OCI-LY7 (cell line): ENCODE data around the gene PEG3. TPM values are rescaled to one million over a fixed set of nuclear protein-coding genes. Genes with fewer than 3 reads are reported as not detected.

Source experiments
- BruUV-seq: library from RNA; stranded (reverse); fragments of 400-500 nt; replicated peaks from 2 replicates; lab custom pipeline; 2021; lab: Mats Ljungman, UMichigan
- CTCF ChIA-PET: fragments of 300-600 bp; sonication (Branson Sonifier 250); formaldehyde crosslinking; loops from one replicate; lab custom pipeline; 2022; ENCODE audit warnings: antibody characterized with exemption; ENCODE audit not compliant: unreplicated experiment; lab: Charles Lee
- POLR2A ChIA-PET: fragments of 300-600 bp; sonication (Branson Sonifier 250); formaldehyde crosslinking; loops from one replicate; lab custom pipeline; 2022; ENCODE audit warnings: antibody characterized with exemption; lab: Charles Lee
- DNase-seq: peaks from one replicate; pipeline ENCODE4 v3.0.0-alpha.2; 2015; ENCODE audit warnings: low spot score
- H2AFZ ChIP-seq: fragments of 200-600 bp; sonication (generic), shearing (Covaris generic); 2 replicates; pipeline ENCODE4 v1.6.1; 2014; ENCODE audit warnings: mild to moderate bottlenecking, antibody characterized with exemption, low read length, moderate library complexity
- H3K27ac ChIP-seq: fragments of 200-600 bp; sonication (generic); 2 replicates; pipeline ENCODE4 v1.5.1; 2014; ENCODE audit warnings: mixed run types, low read depth, mild to moderate bottlenecking, moderate library complexity, low read length, inconsistent platforms; ENCODE audit not compliant: poor library complexity, severe bottlenecking
- H3K36me3 ChIP-seq: fragments of 200-600 bp; sonication (generic); 2 replicates; pipeline ENCODE4 v1.6.1; 2014; ENCODE audit warnings: mild to moderate bottlenecking, antibody characterized with exemption, low read length, moderate library complexity, mixed read lengths; ENCODE audit not compliant: insufficient read depth
- H3K4me1 ChIP-seq: fragments of 200-600 bp; sonication (generic); 2 replicates; pipeline ENCODE4 v1.5.1; 2014; ENCODE audit warnings: mild to moderate bottlenecking, low read length; ENCODE audit not compliant: insufficient read depth, poor library complexity, severe bottlenecking
- H3K4me2 ChIP-seq: fragments of 200-600 bp; sonication (generic); 2 replicates; pipeline ENCODE4 v1.6.1; 2014; ENCODE audit warnings: mild to moderate bottlenecking, low read length
- H3K4me3 ChIP-seq: fragments of 200-600 bp; sonication (generic); 2 replicates; pipeline ENCODE4 v1.5.1; 2014; ENCODE audit warnings: mild to moderate bottlenecking, low read depth, low read length; ENCODE audit not compliant: poor library complexity, severe bottlenecking
- H3K79me2 ChIP-seq: fragments of 200-600 bp; sonication (generic); 2 replicates; pipeline ENCODE4 v1.6.1; 2016; ENCODE audit warnings: low read depth, mild to moderate bottlenecking, low read length, moderate library complexity, mixed read lengths; ENCODE audit not compliant: insufficient read depth
- H3K9me2 ChIP-seq: fragments of 200-600 bp; sonication (generic); 2 replicates; pipeline ENCODE4 v1.6.1; 2016; ENCODE audit warnings: mild to moderate bottlenecking, low read length, mixed read lengths; ENCODE audit not compliant: insufficient read depth
- H3K9me3 ChIP-seq: fragments of 200-600 bp; sonication (generic); 2 replicates; pipeline ENCODE4 v1.6.1; 2014; ENCODE audit warnings: mild to moderate bottlenecking, mixed run types, low read length, mixed read lengths
- H4K20me1 ChIP-seq: fragments of 200-600 bp; sonication (generic); 2 replicates; pipeline ENCODE4 v1.6.1; 2014; ENCODE audit warnings: mild to moderate bottlenecking, antibody characterized with exemption, low read length, moderate library complexity, mixed read lengths; ENCODE audit not compliant: insufficient read depth
- EZH2phosphoT487 ChIP-seq: fragments of 200-600 bp; sonication (generic); IDR thresholded peaks from 2 replicates; pipeline ENCODE4 v1.6.1; 2018; ENCODE audit warnings: low read depth, borderline replicate concordance, mild to moderate bottlenecking, mixed run types, antibody characterized with exemption, low read length, moderate library complexity, mixed read lengths
- intact Hi-C: fragments of 100-400 bp; cut with micrococcal nuclease; formaldehyde crosslinking; loops from one replicate; pipeline ENCODE4 v1.10.0; 2022; ENCODE audit not compliant: unreplicated experiment
- total RNA-seq, 2 experiments: library from RNA; depleted of rRNA in 1 of 2; stranded (reverse); fragments of >200 nt in 1 of 2; shearing (Covaris generic) in 1 of 2; gene quantifications; 2 replicates each; pipeline ENCODE4 v1.2.3, GENCODE V29; 2014 to 2022
- TF ChIP-seq, protein P1 (sequence below): fragments of 200-600 bp; sonication (generic); conservative IDR thresholded peaks from 2 replicates; pipeline ENCODE4 v1.5.1; 2014; ENCODE audit warnings: mild to moderate bottlenecking, antibody characterized with exemption, low read length, moderate library complexity, mixed read lengths

The PEG3 gene
- total RNA-seq, 2 experiments from 2014 or later = not detected

DNA sequence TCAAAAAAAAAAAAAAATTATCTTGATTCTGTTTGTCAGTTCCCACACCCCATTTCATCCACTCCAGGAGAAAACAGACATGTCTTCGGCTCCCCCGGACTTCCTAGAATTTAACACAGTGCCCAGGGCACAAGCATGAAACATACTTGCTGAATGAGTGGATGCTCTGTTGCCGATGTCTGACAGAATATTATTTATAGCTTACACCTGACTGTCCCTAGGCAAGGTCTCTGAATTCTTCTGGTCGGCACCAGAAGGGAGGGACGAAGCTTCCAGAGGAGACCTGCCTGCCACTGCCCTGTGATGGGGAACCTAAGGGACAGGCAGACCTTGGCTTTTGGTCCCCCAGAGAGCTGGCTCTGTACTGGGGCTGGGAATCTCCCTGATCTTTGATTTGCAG is 43.9 kb upstream of the PEG3 start:
- CTCF ChIA-PET = no interaction called here

DNA sequence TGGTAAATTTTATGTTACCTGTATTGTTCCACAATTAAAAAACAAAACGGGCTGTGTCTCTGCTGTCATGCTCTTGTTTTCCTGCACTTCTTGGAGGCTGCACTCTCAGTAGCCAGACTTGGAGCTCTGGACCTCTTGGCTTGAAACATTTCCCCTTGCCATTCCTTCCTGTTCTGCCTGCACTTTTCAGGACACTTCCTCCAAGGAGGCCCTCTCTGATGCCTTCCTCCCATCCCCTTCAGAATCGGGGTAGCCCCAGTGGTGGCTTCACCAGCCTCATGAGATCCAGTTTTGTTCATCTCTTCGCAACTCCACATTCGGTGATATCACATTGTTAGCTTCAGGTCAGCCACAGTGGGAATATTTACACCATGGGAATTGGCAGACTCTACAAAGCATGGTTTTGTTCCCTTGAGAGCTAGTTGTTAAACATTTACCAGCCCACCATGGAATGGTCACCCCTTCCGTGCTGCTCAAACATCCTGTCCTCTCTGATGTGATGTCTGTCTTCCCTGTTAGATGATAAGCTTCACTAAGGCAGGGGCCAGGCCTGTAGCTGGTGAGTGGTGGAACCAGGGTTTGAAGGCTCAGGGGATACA is 40.2 kb upstream of the PEG3 start:
- no peaks in the 10 kb centered on the region for H3K9me3 ChIP-seq
- intact Hi-C loops = no loop called here
- no peaks in the 10 kb centered on the region for H3K4me1 ChIP-seq
- no peak for DNase-seq
- no TSS peak for BruUV-seq
- H3K4me2 ChIP-seq = no peak overlapping the region
- H3K36me3 ChIP-seq = no peaks in the 10 kb centered on the region
- H3K79me2 ChIP-seq = no peaks in the 10 kb centered on the region
- no peak for TF ChIP-seq EZH2phosphoT487
- TF ChIP-seq, protein P1, sequence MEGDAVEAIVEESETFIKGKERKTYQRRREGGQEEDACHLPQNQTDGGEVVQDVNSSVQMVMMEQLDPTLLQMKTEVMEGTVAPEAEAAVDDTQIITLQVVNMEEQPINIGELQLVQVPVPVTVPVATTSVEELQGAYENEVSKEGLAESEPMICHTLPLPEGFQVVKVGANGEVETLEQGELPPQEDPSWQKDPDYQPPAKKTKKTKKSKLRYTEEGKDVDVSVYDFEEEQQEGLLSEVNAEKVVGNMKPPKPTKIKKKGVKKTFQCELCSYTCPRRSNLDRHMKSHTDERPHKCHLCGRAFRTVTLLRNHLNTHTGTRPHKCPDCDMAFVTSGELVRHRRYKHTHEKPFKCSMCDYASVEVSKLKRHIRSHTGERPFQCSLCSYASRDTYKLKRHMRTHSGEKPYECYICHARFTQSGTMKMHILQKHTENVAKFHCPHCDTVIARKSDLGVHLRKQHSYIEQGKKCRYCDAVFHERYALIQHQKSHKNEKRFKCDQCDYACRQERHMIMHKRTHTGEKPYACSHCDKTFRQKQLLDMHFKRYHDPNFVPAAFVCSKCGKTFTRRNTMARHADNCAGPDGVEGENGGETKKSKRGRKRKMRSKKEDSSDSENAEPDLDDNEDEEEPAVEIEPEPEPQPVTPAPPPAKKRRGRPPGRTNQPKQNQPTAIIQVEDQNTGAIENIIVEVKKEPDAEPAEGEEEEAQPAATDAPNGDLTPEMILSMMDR = no peak
- no peak overlapping the region for H3K4me3 ChIP-seq
- H3K9me2 ChIP-seq = no peaks in the 10 kb centered on the region
- no peaks in the 10 kb centered on the region for H4K20me1 ChIP-seq
- no peak overlapping the region for H2AFZ ChIP-seq
- H3K27ac ChIP-seq = no peak overlapping the region
- POLR2A ChIA-PET = interaction anchor here (0.7 kb wide), 1 partner anchor 1020 kb away, joined by 3 read pairs; no protein-coding TSS in a partner anchor
- CTCF ChIA-PET = no interaction called here

More for the DNA sequence above, 43.9 kb upstream of the PEG3 start:
- Histone ChIP-seq H4K20me1 (no peaks in the 10 kb centered on the region), H2AFZ (no peak overlapping the region), H3K36me3 (no peaks in the 10 kb centered on the region), H3K9me2 (no peaks in the 10 kb centered on the region), H3K4me2 (no peak overlapping the region), H3K9me3 (no peaks in the 10 kb centered on the region), H3K27ac (no peak overlapping the region), H3K79me2 (no peaks in the 10 kb centered on the region), H3K4me1 (no peaks in the 10 kb centered on the region), H3K4me3 (no peak overlapping the region)
- DNase-seq = no peak
- no peak for TF ChIP-seq EZH2phosphoT487
- TF ChIP-seq, protein P1 = no peak
- no TSS peak for BruUV-seq
- intact Hi-C loops = no loop called here
- POLR2A ChIA-PET = interaction anchor here (0.7 kb wide), 1 partner anchor 1073 kb away, joined by 3 read pairs; no protein-coding TSS in a partner anchor

DNA sequence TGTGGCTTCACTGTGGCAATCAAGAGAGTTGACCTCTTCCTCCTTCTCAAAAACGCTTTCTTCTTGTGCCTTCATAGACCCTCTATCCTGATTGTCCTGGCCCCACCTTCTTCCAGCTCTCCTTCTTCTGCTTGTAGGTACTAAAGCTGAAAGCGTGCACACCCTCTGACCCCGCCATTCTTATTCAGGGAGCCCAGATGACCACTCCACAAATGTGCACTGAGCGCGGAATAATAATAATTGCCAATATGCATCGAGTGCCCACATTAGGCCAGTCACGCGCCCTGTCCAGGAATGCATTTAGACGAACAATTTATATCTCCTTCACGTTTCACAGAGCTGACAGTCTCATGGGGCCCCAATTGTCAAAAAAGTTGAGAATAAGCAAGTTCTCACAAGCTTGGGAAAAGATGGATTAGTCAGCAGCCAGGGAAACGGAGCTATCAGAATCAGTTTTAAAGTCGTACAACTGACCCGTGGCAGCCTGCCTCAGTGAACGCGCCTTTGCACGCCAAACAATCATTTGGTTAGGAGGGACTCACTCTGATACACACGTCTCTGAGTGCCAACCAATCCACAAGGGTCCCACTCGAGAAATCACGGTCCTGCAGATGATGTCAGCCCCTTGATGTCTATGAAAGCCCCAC is 36.7 kb upstream of the PEG3 start:
- TF ChIP-seq EZH2phosphoT487 = no peak
- TF ChIP-seq, protein P1 = no peak
- no peaks in the 10 kb centered on the region for H3K9me3 ChIP-seq
- intact Hi-C loops = no loop called here
- POLR2A ChIA-PET = interaction anchor here (0.6 kb wide), 1 partner anchor 959 kb away, joined by 6 read pairs; no protein-coding TSS in a partner anchor
- no peaks in the 10 kb centered on the region for H3K79me2 ChIP-seq
- no peak overlapping the region for H3K4me2 ChIP-seq
- CTCF ChIA-PET = no interaction called here
- no peak overlapping the region for H3K4me3 ChIP-seq
- no peak overlapping the region for H3K27ac ChIP-seq
- H3K4me1 ChIP-seq = no peaks in the 10 kb centered on the region
- DNase-seq = no peak
- no peak overlapping the region for H2AFZ ChIP-seq
- no peaks in the 10 kb centered on the region for H4K20me1 ChIP-seq
- H3K9me2 ChIP-seq = no peaks in the 10 kb centered on the region
- no peaks in the 10 kb centered on the region for H3K36me3 ChIP-seq
- BruUV-seq = no TSS peak
